Nephron progenitor cell (in vitro differentiated cells): ENCODE data around the gene TNPO1.

Experiments used
- DNase-seq: peaks from one replicate; pipeline ENCODE4 v3.0.0; 2021
- H3K27ac Mint-ChIP-seq: 2 replicates; pipeline ENCODE4 v1.8.0; 2021; ENCODE audit warnings: mild to moderate bottlenecking, moderate library complexity, mixed read lengths
- H3K27me3 Mint-ChIP-seq: 2 replicates; pipeline ENCODE4 v1.8.0; 2021; ENCODE audit warnings: mild to moderate bottlenecking, low read depth, mixed read lengths; ENCODE audit not compliant: poor library complexity
- H3K36me3 Mint-ChIP-seq: 2 replicates; pipeline ENCODE4 v1.8.0; 2021; ENCODE audit warnings: low read depth, mixed read lengths
- H3K4me1 Mint-ChIP-seq: 2 replicates; pipeline ENCODE4 v1.8.0; 2021; ENCODE audit warnings: mixed read lengths
- H3K4me3 Mint-ChIP-seq: 2 replicates; pipeline ENCODE4 v1.8.0; 2021; ENCODE audit warnings: mild to moderate bottlenecking, moderate library complexity, mixed read lengths
- H3K9me3 Mint-ChIP-seq: 2 replicates; pipeline ENCODE4 v1.8.0; 2021; ENCODE audit warnings: mild to moderate bottlenecking, moderate library complexity, mixed read lengths
- CTCF ChIP-seq: fragments of 200-600 bp; sonication (generic); IDR thresholded peaks from 2 replicates; pipeline ENCODE4 v1.5.0; 2021; ENCODE audit warnings: antibody characterized with exemption

TNPO1 gene

DNA sequence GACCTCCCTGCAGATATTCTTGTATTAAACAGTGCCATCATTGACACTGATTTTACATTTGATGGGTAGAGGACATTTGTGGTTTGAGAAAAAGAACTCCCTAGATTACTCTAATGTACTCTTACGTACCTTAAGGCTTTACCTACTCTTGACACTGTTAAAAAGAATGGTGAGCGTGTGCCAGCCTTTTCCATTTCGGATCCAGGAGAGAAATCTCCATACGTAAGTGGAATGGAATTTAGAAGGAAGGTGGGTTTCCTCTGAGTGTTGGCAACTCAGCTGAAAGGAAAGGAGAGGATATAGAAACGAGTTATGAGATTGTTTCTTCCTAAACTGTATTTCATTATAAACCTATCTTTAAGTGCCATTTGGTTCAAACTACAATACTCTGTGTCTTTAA is 40.9 kb downstream of the TNPO1 start:
- no peak for DNase-seq
- no peak for TF ChIP-seq CTCF
- Mint-ChIP-seq H3K4me1 (peaks cover 4% of the 10 kb centered on the region), H3K4me3 (no peak overlapping the region), H3K27me3 (no peaks in the 10 kb centered on the region), H3K9me3 (no peaks in the 10 kb centered on the region), H3K36me3 (peaks cover 91% of the 10 kb centered on the region), H3K27ac (no peak overlapping the region)

GRCh38 chr5:72859127-72859526 is 42.7 kb downstream of the TNPO1 start:
- no peak for TF ChIP-seq CTCF
- Mint-ChIP-seq H3K27ac (no peak overlapping the region), H3K9me3 (no peaks in the 10 kb centered on the region), H3K27me3 (no peaks in the 10 kb centered on the region), H3K4me3 (no peak overlapping the region), H3K4me1 (no peaks in the 10 kb centered on the region), H3K36me3 (peaks cover 82% of the 10 kb centered on the region)
- no peak for DNase-seq

- no peaks in the 10 kb centered on the region for H3K4me1 Mint-ChIP-seq
- peaks cover 77% of the 10 kb centered on the region for H3K36me3 Mint-ChIP-seq
- no peak for TF ChIP-seq CTCF
- H3K9me3 Mint-ChIP-seq, result no peaks in the 10 kb centered on the region
- no peak for DNase-seq
- no peak overlapping the region for H3K27ac Mint-ChIP-seq
- H3K4me3 Mint-ChIP-seq, result no peak overlapping the region
- H3K27me3 Mint-ChIP-seq, result no peaks in the 10 kb centered on the region
Measured at GRCh38 chr5:72860499-72860898, 44.0 kb downstream of the TNPO1 start.

- no peak for TF ChIP-seq CTCF
- no peak for DNase-seq
- Mint-ChIP-seq H3K27me3 (no peaks in the 10 kb centered on the region), H3K9me3 (no peaks in the 10 kb centered on the region), H3K27ac (peak overlapping the region; percentile 7), H3K36me3 (peaks cover 79% of the 10 kb centered on the region), H3K4me1 (no peaks in the 10 kb centered on the region), H3K4me3 (no peak overlapping the region)
Measured at GRCh38 chr5:72871366-72872024, 55.0 kb downstream of the TNPO1 start.

GRCh38 chr5:72878854-72879253 is 62.4 kb downstream of the TNPO1 start:
- Mint-ChIP-seq H3K4me1 (no peaks in the 10 kb centered on the region), H3K36me3 (peaks cover 81% of the 10 kb centered on the region), H3K27me3 (no peaks in the 10 kb centered on the region), H3K4me3 (no peak overlapping the region), H3K27ac (peak overlapping the region; percentile 86), H3K9me3 (no peaks in the 10 kb centered on the region)
- DNase-seq, result no peak
- TF ChIP-seq CTCF, result no peak

GRCh38 chr5:72882989-72883388 is 66.5 kb downstream of the TNPO1 start:
- TF ChIP-seq CTCF, result no peak
- Mint-ChIP-seq H3K27ac (no peak overlapping the region), H3K27me3 (no peaks in the 10 kb centered on the region), H3K36me3 (peaks cover 90% of the 10 kb centered on the region), H3K4me3 (no peak overlapping the region), H3K4me1 (no peaks in the 10 kb centered on the region), H3K9me3 (no peaks in the 10 kb centered on the region)
- DNase-seq, result no peak
